Measurements from ENCODE around the gene SHISAL1.

The SHISAL1 gene

DNA sequence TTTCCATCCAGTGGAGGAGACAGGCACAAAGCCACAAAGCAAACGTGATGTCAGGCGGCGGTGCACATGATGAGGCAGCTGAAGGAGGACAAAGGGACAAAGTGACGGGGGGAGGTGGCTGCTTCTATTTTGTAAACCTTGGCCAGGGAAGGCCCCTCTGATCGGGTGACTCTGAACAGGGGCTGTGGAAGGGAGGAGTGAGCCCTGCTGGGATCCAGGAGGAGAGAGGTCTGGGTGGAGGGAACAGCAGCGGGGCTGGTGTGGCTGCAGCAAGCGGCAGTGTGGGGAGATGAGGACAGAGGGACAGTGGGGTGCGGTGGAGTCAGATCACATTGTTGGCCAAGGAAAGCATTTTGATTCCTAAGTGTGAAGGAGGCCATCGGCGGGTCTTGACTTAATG, 36.7 kb downstream of the SHISAL1 start:
- no peak for DNase-seq

DNA sequence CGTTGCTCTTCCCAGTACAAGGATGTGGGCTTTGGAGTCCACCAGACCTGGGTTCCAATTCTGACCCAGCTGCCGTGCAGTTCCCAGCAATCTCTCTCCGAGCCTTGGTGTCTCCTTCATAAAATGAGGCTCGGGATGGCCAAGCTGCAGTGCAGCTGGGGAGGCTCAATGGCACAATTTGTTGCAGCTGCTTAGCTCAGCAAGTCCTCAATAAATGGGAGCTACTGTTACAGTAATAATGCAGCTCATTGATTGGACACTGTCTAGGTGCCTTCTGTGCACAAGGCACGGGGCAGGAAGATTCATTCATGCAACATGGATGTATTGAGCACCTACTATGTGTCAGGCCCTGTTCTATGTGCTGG, 37.1 kb downstream of the SHISAL1 start:
- DNase-seq: no peak

DNA sequence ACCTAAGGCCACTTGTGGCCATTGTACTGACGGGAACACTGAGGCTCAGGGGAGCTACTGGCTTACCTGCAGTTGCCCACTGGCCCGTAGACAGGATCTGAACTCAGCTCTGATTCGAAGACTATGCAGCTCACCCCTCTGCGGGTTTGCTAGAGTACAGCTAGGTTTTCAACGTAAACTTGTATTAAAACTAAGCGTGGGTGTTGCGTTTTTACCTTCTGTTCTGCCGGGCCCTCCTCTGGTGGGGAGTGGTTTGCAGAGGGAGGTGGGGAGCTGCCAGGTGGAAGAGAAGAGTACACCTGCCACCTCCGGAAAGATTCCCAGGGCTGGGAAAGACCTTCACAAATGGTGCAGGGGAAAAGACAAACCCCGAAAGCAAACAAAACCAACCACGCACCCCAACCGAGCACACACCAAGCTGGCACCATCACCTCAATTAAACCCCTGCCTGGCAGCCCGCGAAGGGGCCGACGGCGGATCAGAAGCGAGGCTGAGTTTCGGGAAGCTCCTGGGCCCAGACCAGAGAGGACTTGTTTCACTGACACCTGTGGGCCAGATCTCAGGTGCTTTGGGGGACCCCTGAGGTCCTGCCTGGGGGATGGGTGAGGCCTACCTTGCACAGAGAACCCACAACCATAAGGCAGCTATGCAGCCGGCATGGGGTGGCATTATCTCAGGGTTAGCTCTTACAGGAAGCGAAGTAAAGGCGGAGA, 37.7 kb downstream of the SHISAL1 start:
- DNase-seq: no peak

DNA sequence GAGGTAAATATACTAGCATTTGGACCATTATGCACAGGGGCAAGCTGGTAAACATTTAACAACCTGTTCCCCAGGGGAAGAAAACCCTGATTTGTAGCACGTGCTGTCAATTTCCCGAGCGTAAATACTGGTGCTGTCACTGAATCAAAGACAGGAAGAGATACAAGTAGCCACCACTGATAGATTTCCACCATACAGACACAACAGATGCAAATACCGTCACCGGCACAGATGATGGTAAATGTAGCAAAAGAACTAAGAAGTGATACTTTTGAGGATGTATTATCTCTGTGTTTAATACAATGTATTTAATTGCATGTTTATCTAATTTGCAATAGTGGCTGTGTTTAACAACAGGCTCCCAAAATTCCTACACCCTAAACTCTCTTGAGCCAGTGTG, 39.6 kb downstream of the SHISAL1 start:
- no peak for DNase-seq

DNA sequence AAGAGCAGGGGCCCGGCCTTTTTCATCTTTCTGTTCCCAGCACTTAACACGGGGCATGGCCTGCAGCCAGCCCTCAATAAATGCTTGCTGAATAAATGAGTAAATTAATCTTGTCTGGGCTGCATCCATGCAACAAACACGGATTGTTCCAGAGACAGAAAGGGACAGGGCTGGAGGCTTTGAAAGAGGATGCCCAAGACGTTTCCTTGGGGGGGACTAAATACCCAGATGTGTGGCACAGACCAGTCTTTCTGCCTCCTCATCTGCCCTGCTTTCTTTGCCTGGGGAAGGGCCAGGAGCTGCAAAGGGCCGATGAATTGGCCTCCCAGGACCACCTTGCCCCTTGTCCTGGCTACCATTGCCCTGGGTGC, 40.4 kb downstream of the SHISAL1 start:
- DNase-seq: no peak

DNA sequence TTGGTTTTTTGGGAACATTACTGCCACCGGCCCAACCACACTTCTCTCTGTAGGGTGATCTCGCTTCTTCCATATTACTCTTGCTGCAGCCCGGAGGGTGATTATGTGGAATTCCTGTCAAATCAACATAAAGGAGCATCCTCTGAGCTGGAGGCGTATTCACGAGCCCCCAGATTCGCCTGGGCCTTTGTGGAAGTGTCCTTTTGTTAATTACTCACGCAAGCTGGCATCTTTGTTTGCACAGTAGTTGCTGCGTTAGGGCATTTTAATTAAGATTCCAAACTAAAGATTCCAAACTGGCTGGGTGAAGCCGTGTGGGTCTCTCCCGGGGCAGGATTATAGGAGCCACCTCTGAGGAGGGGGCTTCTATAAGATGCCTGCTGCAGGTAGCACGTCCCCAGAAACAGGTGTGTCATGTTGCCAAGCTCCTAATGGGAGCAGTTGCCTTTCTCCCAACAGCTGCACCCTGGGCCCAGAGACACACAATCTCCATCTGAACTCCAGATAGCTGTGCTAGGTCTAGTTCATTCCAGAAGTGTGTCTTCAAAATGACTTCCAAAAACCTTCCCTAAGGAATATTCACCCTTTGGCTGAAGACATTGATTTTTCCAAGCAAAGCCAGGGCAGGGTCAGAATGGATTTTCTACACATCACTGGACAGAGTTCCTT, 40.9 kb downstream of the SHISAL1 start:
- DNase-seq: no peak

DNA sequence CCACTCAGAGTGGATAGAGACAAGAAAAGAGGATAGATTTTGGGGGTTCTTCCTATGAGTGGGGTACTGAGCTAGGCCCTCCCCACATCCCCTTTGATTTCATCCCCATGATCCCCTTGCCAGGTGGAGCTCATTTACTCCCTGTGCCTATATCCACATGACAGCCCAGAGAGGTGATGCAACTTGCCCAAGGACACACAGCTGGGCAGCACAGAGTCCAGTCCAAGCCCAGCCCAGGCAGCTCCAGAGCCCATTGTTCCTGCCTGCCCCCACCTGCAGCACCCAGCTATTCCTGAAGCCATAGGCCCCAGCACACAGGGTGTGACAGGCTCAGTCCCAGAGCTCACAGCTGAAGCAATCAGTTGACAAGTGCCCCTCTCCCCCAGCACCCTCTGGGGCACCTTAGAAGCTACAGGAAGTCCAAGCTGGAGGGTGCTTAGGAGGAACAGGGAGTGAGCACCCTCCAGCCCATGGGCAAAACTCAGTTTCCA, 41.7 kb downstream of the SHISAL1 start:
- DNase-seq: no peak

DNA sequence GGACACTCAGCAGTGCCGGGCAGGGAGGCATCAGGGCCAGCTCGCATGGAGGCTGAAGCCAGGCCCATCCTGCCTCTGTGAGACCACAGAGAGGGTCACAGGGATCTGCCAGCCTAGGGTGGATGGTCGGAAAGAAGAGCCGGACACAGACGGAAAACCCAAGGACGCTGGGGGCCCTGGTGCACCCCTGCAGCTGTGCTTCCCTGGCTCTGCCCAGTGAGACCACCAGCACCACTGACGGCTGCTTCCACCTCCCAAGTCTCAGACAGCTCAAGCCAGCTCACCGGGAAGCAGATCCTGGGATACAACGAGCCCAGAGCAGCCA, 42.2 kb downstream of the SHISAL1 start:
- DNase-seq: no peak

DNA sequence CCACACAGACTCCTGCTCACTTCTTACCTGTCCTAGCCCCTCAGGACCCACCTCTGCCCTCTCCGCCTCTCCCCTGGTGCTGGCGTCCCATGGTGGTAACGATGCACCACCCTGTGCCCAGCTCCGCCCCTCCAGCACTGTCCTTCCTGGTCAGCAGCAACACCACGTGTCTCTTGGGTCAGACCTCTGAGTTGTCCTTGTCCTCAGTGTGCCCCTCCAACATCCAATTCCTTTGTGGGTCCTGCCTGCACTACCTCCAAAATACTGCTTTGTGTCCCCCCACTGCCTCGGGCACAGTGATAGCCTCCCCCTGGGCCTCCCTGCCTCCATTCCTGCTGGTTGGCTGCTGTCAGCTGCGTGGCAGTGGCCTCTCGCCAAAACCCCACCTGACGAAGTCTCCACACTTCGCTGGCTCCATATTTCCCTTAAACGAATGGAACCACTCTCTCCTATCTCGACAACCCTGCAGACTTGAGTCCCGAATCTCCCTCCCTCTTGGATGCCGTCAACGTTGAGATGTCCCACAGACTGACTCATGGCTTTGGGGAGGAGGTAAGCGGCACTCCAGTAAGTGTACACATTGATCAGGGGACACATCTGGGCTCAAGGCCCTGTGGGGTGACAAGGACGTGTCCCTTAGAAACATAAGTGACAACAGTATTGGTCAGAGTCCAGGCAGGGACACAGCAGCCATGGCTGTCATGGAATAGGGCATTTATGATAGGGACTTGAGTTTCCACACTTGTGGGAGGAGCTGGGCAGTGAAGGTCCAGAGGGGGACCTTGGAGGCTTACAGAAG, 42.8 kb downstream of the SHISAL1 start:
- DNase-seq: no peak

DNA sequence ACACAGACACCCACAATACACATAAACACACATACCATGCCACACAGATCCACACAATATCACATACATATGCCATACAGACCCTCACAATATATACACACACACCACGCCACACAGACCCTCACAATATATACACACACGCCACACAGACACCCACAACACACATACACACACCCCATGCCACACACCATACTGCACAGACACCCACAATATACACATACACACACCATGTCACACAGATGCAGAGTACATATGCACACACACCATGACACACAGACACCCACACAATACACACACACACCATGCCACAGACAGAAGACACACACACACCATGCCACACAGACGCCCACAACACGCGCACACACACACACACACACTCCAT, 43.6 kb downstream of the SHISAL1 start:
- DNase-seq: no peak

DNA sequence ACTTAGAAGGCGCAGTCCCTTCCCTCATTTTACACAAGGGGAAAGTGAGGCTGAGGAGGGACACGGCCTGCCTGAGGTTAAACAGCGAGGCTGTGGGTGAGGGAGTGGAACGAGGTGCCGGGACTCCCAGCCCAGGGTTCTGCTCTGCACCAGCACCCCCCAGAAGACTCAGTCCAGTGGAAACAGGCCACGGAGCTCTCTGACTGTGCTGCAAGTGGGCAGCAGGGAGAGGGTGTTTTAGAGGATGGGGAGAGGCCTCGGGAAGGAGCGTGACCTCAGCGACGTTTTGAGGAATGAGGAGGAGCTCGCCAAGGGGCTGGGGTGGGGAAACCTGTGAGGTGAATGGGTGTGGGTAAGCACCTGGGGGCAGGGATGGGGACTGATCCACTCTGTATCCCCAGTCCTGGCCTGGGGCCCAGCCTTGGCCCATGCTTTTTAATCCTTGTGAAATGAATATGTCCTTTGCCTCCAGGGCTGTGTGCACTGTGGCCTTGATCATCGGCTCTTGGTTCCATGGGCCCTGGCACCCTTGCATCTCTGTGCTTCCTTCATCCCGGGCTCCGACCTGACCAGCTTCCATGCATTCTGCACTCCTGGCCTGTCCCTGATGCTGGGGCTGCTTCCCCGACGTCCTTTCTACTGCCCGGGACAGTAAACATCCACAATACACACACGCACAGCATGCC, 44.2 kb downstream of the SHISAL1 start:
- no peak for DNase-seq

DNA sequence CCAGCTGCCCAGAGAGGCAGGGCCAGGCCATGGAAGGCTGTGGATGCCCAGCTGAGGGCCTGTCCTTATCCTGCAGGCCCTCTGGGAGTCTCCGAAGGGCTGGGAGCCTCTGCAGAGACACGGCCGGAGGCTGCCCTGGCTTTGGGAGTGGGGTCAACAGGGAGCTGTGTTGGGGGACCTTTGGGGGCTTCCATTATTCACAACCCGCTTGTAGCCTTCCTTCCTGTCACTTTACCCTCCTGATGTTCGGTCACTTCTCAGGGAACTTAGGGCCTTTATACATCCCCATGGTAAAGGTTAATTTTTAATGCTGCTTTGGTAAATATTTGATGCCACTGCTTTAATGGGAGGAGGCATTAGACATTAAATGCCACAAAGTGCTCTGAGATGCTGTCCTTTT, 44.9 kb downstream of the SHISAL1 start:
- no peak for DNase-seq

DNA sequence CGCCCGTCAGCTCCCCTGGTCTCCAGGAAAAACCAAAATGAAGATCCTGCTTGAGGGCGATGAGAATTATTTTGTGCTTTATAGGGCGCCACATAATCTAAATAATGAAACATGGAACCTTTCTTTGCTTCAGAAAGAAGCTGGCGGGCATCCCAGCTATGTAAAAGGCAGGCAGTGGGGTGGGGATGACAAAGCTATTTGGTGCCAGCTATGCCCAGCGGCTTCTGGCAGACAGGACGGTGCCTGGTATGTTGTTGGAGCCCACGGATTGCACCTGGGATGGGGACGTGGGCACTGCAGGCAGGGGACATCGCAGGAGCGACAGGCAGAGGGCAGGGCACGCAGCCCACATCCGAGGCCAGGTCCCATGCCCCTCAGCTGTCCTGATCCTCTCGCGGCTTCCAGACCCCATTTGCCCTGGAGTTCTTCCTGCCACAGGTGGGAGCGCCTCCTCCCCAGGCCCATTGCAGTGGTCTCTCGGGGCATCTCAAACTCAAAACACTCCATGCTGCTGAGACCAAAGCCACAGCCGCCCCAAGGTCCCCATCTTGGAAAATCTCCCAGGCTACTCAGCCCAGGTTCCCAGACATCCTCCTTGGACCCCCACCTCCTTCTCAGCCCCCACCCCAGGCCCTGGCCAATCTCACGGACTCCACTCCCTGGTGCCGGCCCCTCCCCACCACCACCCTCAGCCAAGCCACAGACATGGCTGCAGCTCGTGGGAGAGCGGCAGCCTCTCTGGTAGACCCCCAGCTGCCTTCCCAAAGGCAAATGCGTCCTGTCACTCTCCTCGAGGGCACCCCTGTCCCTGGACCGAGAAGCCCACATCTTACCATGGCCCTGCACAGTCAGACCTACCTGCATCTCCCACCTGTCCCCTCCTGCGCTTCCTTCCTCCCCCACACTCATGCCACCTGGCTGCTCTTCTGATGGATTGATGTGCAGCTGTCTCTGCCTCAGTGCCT, 45.7 kb downstream of the SHISAL1 start:
- DNase-seq: no peak

DNA sequence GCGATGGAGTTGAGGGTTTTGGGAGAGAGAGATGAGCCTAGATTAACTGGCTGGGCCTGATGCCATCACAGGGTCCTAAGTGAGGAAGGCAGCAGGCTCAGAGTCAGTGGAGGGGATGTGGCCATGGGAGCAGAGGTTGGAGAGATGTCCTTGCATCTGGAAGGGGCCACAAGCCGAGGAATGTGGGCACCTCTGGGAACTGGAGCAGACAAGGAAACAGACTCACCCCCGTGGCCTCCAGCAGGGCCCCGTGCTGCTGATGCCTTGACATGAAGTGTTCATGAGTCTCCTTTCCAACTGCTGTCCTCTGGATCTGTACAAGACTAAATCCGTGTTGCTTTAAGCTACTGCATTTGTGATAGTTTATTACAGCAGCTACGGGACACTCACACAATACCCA, 49.2 kb downstream of the SHISAL1 start:
- DNase-seq: no peak

DNA sequence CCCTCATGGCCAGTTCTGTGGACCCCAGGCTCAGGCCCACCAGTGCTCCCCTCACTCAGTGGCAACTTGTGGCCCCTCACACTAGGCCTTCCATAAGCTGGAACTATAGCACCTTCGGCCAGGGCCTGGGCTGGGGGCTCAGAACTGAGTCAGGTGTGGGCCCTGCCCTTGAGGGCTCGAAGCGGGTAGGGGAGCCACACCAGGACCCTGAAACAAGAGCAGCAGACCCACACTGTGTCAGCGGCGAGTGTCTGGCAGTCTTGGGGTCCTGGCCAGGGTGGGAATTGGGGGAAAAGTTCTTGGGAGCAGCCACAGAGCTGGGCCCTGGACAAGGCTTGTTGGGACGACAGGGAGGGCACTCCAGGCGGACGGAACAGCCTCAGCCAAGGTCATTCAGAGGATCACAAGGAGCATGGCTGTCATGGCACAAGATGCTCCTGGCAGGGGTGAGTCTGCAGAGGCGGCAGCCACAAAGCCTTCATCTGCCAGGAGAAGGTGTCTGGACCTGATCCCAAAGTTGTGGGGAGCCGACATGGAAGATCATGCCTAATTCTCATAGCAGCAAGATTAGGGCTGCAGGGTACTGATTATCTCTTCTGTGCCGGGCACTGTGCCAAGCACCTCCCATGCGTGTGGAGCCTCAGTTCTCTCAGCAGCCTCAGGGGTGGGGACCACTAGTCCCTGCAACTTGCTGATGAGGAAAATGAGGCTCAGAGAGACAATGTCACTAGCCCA, 50.7 kb downstream of the SHISAL1 start:
- no peak for DNase-seq

DNA sequence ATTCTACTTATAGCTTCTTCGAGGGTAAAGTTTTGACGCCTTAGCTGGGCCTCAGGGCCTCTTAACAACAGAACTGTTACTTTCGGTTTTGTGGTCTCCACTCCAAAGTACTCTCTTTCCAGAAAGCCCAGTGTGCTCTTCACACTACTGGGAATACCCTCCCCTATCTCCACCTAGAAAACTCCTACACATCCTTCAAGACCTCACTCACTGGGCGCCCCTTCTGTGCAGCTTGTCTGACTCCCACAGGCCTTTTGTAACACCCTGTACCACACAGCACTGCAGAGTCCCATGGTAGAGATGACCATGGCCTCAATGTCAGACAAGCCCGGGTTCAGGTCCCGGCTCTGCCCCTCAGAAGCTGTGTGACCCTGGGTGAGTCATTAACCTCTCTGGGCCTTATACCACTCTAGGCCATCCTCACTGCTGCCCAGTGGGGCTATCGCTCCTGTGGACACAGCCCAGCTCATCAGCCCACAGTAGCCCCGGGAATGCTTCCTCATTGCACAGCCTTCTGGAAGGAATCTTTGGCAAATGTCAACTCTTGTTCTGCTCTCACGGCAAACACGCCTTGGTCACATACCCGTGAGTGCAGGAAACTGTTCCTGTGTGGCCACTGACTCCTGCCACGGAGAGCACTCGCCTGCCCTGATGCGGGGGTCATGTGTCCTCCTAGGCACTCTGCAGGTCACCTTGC, 51.4 kb downstream of the SHISAL1 start:
- DNase-seq: no peak

DNA sequence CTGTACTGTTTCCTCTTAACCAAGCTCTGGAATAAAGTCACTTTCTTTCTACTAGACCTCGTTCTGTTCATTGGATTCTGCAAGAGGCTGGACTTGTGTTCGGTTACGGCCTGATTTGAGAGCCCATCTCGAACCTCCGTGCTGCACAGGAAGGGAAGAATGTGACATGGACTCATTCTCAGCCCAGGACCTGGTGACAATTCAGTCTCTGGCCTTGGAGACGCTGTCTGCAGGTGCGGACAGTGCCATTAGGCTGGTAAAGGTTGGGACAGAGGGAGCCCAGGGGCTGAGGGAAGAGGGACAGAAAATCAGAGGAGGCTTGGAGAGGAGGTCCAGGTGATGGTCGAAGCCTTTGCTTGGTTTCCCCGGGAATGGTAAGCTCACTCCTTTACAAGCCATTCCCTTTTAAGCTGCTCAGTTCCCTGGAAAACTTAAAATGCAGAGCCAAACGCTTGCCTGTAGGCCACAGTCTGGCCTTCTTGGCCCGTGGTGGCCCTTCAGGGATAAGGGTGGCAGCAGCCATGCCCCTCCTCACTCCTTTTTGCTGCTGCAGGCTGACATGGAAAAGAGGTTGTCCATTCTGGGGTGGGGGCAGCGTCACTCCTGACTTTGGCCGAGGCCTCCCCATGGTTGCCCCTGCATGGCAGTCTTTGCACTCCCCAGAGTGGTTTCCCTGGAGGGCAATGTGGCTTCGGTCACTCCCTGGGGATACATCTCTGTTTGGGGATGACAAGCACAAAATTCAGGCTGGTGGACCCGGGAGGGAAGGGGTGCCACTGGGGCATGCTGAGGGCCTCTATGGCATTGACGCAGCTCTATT, 52.3 kb downstream of the SHISAL1 start:
- DNase-seq: no peak

DNA sequence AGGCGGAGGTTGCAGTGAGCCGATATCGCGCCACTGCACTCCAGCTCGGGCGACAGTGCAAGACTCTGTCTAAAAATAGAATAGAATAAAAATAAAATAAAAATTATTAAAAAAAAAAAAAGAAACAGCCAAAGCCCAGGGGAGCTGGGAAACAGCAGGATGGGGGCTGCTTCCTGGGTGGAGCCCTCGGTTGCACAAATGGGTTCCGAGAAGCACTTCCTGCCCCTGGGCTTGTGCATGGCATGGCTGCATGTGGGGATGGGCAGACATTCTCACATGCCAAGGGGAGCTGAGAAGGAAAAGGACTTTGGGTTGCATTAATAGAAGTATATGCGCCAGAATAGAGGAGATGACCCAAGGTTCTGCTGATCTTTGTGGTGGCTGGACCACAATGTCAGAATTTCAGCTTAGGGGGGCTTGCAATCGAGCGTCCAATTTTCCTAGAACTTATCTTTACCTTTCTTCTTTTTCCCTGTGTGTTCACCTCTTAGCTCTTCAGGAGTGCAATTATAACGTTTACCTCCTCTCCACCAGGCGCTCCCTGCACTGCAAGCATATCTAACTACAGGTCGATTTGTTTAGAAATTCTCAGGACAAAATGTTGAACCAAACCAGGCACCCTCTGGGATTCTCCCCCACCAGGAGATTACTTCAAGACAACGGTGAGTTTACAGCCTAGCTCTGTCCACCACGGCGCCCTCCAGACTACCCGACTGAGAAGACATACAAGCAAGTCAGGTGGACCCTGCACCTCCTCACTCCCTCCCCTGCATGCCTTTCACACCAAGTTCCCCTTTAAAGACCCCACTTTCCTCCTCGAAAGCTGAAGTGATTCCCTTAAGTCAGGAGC, 53.2 kb downstream of the SHISAL1 start:
- DNase-seq: no peak

Data from activated CD4-positive, alpha-beta T cell treated with anti-CD3 and anti-CD28 coated beads for 4 hours (primary cell).